Measurements from ENCODE around the gene AOC3.
"Not testable (repeated sequence)": the region's sequence is repeated elsewhere in the genome, so short reads cannot be mapped to it uniquely, and the experiment has no call there.

Gene AOC3

GRCh38 chr17:42844761-42845555 is 6.0 kb upstream of the AOC3 start:
- DNase-seq = no peak

- no peak for DNase-seq
These were observed 5.5 kb upstream of the AOC3 start for GRCh38 chr17:42845556-42845917.

- DNase-seq = no peak
These were observed 4.9 kb upstream of the AOC3 start for GRCh38 chr17:42845918-42846593.

GRCh38 chr17:42846594-42847280 is 4.3 kb upstream of the AOC3 start:
- DNase-seq = no peak

- no peak for DNase-seq
These were observed 2.9 kb upstream of the AOC3 start for GRCh38 chr17:42848093-42848492.

GRCh38 chr17:42849031-42849430 is 2.0 kb upstream of the AOC3 start:
- DNase-seq = no peak

GRCh38 chr17:42849451-42850181 is 1.4 kb upstream of the AOC3 start:
- no peak for DNase-seq

GRCh38 chr17:42851371-42852240 is 607 bp downstream of the AOC3 start:
- DNase-seq = not testable (repeated sequence)

- DNase-seq = no peak
These were observed 1.4 kb downstream of the AOC3 start for GRCh38 chr17:42852351-42852750.

- no peak for DNase-seq
These were observed 2.0 kb downstream of the AOC3 start for GRCh38 chr17:42853004-42853403.

- DNase-seq = no peak
These were observed 2.6 kb downstream of the AOC3 start for GRCh38 chr17:42853597-42853967.

- DNase-seq = no peak
These were observed 3.2 kb downstream of the AOC3 start for GRCh38 chr17:42853968-42854790.

GRCh38 chr17:42855048-42855596 is 4.1 kb downstream of the AOC3 start:
- no peak for DNase-seq

GRCh38 chr17:42856093-42856492 is 5.1 kb downstream of the AOC3 start:
- not testable (repeated sequence) for DNase-seq

GRCh38 chr17:42856516-42856915 is 5.5 kb downstream of the AOC3 start:
- not testable (repeated sequence) for DNase-seq

- DNase-seq = no peak
These were observed 6.4 kb downstream of the AOC3 start for GRCh38 chr17:42857389-42857788.

GRCh38 chr17:42865638-42866094 is 14.7 kb downstream of the AOC3 start:
- no peak for DNase-seq

GRCh38 chr17:42866216-42866615 is 15.2 kb downstream of the AOC3 start:
- no peak for DNase-seq

- DNase-seq = no peak
These were observed 15.9 kb downstream of the AOC3 start for GRCh38 chr17:42866631-42867575.
